GM10266 (cell line): ENCODE data around the gene TMEM39A.

Source experiments
- DNase-seq: peaks from one replicate; pipeline ENCODE4 v3.0.0; 2012; ENCODE audit errors: extremely low spot score
- TF ChIP-seq, protein P1 (sequence below): IDR thresholded peaks from 2 replicates; pipeline ENCODE4 v1.5.1; 2012; ENCODE audit warnings: mild to moderate bottlenecking, low read depth; ENCODE audit not compliant: control insufficient read depth, insufficient read depth; ENCODE audit errors: missing control alignments

The TMEM39A gene

DNA sequence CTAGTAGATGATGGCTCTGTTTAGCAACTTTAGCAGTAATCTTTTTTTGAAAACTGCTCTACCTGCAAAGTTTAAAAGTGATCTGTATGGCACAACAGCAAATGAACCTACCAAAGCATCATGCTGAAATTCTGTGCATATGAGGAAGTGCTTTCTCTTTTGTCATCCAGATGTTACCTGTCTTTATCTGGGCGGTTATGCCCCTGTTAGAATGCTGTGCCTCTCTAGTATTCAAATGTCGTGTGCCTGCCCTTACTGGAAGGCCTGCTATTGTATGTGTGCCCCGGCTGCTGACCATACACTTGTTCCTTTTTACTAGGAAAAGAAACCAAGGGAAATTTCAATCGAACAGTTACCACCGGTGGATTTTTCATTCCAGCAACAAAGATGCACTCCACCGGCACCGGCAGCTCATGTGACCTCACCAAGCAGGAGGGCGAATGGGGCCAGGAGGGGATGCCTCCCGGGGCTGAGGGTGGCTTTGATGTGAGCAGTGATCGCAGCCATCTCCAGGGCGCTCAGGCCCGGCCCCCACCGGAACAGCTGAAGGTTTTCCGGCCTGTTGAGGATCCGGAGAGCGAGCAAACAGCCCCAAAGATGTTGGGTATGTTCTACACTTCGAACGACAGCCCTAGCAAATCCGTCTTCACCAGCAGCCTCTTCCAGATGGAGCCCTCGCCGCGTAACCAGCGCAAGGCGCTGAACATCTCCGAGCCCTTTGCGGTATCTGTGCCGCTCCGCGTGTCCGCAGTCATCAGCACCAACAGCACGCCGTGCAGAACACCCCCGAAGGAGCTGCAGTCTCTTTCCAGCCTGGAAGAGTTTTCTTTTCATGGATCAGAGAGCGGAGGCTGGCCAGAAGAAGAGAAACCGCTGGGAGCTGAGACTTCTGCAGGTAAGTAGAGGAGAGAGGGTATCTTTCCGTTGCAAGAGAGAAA lies 61.6 kb downstream of the TMEM39A start:
- no peak for DNase-seq
- TF ChIP-seq, protein P1, sequence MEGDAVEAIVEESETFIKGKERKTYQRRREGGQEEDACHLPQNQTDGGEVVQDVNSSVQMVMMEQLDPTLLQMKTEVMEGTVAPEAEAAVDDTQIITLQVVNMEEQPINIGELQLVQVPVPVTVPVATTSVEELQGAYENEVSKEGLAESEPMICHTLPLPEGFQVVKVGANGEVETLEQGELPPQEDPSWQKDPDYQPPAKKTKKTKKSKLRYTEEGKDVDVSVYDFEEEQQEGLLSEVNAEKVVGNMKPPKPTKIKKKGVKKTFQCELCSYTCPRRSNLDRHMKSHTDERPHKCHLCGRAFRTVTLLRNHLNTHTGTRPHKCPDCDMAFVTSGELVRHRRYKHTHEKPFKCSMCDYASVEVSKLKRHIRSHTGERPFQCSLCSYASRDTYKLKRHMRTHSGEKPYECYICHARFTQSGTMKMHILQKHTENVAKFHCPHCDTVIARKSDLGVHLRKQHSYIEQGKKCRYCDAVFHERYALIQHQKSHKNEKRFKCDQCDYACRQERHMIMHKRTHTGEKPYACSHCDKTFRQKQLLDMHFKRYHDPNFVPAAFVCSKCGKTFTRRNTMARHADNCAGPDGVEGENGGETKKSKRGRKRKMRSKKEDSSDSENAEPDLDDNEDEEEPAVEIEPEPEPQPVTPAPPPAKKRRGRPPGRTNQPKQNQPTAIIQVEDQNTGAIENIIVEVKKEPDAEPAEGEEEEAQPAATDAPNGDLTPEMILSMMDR, result no peak

DNA sequence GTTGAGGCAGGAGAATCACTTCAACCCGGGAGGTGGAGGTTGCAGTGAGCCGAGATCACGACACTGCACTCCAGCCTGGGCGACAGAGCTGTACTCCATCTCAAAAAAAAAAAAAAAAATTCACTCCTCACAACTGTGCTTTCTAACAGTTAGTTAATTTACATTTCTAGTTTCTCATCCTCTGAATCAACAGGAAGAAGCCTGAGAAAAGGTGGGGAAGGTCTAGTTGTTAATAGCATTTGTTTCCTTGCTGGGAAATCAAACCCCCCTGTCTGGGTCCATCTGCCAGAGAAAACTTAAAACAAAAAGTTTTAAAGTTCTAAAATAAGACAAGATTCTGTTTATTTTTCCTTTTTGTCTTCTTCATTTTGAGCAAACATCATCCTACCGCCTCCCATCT lies 62.3 kb downstream of the TMEM39A start:
- TF ChIP-seq, protein P1, result no peak
- DNase-seq, result no peak

DNA sequence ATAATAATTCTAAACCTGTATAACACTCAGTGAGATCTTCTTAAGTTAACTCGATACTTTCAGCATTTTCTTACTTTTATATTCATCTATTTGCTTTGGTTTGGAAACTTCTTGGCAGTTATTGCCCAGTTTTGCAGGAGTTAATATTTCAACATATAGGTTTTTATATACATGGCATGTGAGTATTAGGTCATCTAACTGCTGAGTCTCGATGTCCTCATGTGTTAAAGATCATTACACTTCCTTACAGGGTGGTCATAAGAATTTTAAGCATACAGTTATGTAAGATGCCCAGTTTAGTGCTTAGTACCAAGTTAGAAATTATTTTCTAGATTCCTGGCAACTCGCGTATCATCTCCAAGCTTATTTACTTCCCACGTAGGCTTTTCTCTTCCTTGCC lies 62.9 kb downstream of the TMEM39A start:
- TF ChIP-seq, protein P1, result no peak
- no peak for DNase-seq

DNA sequence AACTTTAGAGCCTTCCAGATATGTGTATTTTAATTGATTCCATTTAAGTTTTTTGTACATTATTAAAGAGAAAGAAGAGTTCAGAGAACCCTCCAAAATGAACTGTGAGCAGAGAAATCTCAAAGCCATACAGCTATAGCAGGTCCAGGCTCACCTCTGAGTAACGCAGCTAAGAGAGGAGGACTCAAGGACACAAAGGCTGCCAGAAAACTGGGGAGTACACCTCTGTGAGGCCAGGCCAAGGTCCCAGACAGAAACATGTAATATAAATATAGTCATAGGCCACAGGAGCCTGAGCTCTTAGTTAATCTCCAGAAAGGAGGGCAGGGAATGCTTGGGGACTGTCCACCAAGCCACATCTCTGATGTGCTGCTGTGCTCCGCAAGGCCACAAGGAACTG lies 66.5 kb downstream of the TMEM39A start:
- TF ChIP-seq, protein P1, result no peak

DNA sequence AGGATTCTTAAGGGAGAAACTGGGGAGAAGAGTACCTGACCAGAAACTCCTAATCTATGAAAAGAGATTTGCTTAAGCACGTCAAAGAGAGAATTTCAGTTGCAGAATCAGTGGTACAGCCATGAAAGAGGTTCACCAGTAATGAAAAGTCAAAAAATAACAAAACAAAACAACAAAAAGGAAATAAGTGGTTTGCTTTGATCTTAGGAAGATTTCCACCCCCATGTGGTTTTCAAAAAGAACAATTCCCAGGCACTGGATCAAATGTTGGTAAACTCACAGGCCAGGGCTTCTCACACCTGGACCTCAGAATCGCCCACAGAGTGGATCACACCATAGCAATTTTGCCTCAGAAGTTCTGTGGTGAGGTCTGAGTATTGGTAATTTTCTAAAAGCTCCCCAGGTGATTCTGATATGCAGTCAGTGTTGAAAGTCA lies 67.5 kb downstream of the TMEM39A start:
- TF ChIP-seq, protein P1, result no peak
- peak; percentile 32 for DNase-seq

More for the DNA sequence above, 66.5 kb downstream of the TMEM39A start:
- DNase-seq, result no peak

DNA sequence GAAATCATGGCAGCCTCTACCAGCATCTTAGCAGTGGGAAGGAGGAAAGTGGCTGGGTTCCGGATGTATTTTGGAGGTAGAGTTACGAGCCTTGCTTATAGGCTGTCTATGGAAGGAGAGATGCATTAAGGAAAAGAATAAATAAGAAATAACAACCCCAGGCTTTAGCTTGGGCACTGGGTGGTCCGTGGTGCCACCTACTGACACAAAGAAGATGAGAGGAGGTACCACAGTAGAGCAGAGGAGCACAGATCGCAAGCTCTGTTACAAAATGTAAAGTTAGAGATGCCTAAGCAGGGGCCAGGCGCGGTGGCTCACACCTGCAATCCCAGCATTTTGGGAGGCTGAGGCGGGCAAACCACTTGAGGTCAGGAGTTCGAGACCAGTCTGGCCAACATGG lies 74.8 kb downstream of the TMEM39A start:
- no peak for DNase-seq
- TF ChIP-seq, protein P1, result no peak

DNA sequence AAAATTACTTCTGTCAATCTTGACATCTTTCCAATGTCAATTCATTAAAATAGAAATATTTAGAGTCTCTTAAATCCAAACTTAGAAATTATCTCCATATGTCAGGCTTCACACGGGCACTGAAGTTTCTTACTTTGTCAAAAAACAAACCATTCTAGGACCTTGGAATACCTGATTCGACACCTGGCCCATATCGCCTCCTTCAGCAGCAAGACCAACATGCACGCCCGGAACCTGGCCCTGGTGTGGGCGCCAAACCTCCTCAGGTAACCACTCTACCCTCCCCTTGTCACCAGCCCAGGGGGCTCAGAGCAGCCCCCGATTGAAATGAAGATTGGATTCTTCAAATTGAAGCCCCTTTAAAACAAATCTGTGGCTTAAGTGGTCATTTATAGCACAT lies 81.3 kb downstream of the TMEM39A start:
- no peak for DNase-seq
- TF ChIP-seq, protein P1, result no peak
